Fibroblast of the aortic adventitia (primary cell): Measurements from ENCODE around the gene GAB2. TPM values are rescaled to one million over a fixed set of nuclear protein-coding genes. Genes with fewer than 3 reads are reported as not detected.

Experiments
- DNase-seq: peaks from one replicate; pipeline ENCODE4 v3.0.0-alpha.2; 2010; ENCODE audit warnings: low read depth
- H3K4me3 ChIP-seq: 2 replicates; pipeline ENCODE4 v1.5.1; 2011; ENCODE audit warnings: low read depth, mild to moderate bottlenecking, control low read depth, low read length, moderate library complexity
- CTCF ChIP-seq: IDR thresholded peaks from 2 replicates; pipeline ENCODE4 v1.5.1; 2011; ENCODE audit warnings: mild to moderate bottlenecking, low read length, control low read depth, inconsistent platforms; ENCODE audit not compliant: insufficient read depth
- total RNA-seq: library from RNA; depleted of rRNA; stranded (reverse); fragments of >200 nt; gene quantifications from 2 replicates; pipeline ENCODE4 v1.2.3, GENCODE V29; 2012; ENCODE audit warnings: low replicate concordance

The GAB2 gene
- total RNA-seq, 1 donor: 16.4 TPM

DNA sequence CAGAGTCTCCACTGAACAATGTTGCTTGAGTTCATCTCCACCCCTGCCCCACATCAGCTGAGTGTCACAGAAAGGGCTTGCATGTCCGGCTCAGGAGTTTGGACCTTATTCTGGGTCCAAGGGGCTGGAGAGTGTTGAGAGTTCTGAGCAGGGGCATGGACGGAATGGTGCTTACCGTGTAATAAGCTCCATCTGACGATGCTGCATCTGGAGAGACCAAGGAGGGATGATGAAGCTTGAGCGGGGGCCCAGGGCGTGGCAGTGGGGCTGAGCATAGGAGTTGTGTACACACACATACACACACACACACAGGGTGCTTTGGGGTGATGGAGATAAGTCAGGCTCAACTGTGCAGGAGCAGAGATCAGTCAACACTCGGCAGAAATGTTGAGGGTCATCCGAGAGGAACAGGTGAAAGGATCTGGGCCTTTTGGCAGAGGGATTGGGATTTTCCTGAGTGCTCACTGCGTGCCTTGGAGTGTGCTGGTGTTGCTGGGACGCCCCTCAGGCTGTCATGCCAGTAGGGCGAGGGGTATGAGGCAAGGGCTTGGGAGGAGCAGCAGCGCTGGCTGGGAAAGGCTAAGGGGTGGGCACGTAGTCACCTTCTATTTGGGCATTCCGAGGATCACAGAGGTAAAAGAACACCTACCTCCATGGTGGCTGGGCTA, 226.6 kb downstream of the GAB2 start:
- no peak for TF ChIP-seq CTCF
- peak overlapping the region; percentile 92 for H3K4me3 ChIP-seq
- DNase-seq: no peak

- no peak for DNase-seq
- TF ChIP-seq CTCF: no peak
- peak overlapping the region; percentile 92 for H3K4me3 ChIP-seq
Observed at GRCh38 chr11:78190374-78190773, 227.2 kb downstream of the GAB2 start.

DNA sequence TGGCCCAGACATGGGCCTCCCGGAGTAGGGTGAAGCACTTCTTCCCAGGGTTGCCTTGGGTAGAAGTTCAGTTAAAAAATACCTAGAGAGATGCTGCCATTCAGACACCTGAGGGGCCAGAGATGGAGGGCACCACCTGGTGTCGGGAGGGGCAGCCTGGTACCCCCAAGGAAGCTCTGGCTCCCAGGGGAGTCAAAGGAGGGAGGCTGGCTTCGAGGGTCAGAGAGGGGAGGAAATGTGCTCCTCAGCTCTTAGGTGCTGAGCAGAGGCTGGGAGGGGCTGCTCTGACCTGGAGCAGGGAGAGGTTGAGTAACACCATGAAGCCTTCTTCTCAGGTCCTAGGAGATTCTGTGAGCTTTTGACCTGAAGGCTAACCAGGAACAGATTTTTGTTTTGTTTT, 227.8 kb downstream of the GAB2 start:
- DNase-seq: no peak

DNA sequence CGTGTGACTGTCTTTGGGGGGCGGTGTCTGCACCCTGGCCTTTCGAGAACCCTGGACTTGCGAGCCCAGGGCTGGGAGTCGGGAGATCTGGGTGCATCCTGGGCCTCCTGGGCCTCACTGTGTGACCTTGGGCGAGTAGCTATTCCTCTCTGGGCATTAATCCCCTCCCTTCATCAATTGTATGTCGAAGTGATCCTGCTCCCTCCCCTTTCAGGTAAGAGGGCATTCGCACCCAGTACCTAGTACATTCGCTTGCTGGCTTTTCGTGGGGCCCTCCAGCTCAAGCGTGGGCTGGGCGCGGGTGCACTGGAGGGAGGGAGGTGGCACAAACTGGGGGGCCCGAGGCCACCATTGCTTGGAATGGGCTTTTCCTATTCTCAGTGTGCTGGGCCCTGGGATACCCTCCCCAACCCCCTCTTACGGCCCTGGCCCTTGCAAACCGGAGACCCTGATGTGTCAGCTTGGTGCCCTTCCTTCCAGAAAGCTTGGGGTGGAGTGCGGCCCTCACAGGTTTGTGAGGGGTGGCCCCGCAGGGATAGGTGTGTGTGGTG, 228.4 kb downstream of the GAB2 start:
- H3K4me3 ChIP-seq: peak overlapping the region; percentile 92
- no peak for DNase-seq
- TF ChIP-seq CTCF: no peak

More for the DNA sequence above, 227.8 kb downstream of the GAB2 start:
- no peak for TF ChIP-seq CTCF
- H3K4me3 ChIP-seq: peak overlapping the region; percentile 92

GRCh38 chr11:78188286-78189173, 229.1 kb downstream of the GAB2 start, which contains the start of the genes KCTD21 and USP35:
Gene KCTD21, minus strand, starts transcription at chr11:78188626. Its CDS starts 14,072 bp downstream, at chr11:78174554.
Gene USP35, plus strand, starts transcription at chr11:78188919. Its CDS starts 7,327 bp downstream, at chr11:78196246.
- peak within 1 kb of the TSS; percentile 92 for H3K4me3 ChIP-seq
- TF ChIP-seq CTCF: no peak
- peak; percentile 96 for DNase-seq

GRCh38 chr11:78187366-78188285, 230.0 kb downstream of the GAB2 start:
- peak overlapping the region; percentile 92 for H3K4me3 ChIP-seq
- TF ChIP-seq CTCF: no peak
- no peak for DNase-seq
